ENCODE data around the gene KHDC1. TPM values are rescaled to one million over a fixed set of nuclear protein-coding genes. Genes with fewer than 3 reads are reported as not detected.

KHDC1 gene
- total RNA-seq, 1 experiment from 2014 or later: 9.1 TPM

DNA sequence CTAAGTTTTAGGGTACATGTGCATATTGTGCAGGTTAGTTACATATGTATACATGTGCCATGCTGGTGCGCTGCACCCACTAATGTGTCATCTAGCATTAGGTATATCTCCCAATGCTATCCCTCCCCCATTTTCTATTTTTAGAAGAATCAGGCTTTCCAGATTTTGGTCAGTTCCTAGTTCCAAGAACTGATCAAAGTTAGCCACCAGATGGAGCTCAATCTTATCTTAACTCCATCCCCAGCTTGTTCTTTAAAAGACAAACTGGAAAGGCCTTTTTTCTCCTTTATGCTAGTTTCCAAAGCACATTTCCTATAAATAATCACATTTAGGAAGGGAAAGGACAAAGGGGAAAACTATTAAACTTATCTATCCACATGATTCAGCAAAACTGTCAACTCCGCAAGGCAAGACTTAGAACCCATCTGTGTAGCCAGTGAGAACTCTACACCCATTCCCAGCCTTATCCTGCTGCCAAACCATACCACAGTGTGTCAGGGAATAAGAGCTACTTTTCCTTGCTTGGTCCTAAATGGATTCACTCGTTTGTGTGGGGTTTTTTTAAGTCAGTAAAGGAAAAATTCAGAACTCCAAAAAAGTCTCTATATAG lies 22.8 kb upstream of the KHDC1 start:
- ChIA-PET RAD21 (ENCODE audit: low non-redundant PET in 1 of 2, low total read pairs in 2 of 2, uncharacterized antibody in 2 of 2, unreplicated experiment in 2 of 2) (interaction anchor here in 1 of 2 experiments (1.3 kb wide), 1 partner anchor 41 kb away, joined by 4 read pairs; no protein-coding TSS in a partner anchor), POLR2A (interaction anchor here (1.0 to 1.4 kb wide), 4 partner anchors 23 to 368 kb away, joined by 3 to 5 read pairs (median 4); partner anchors contain the start of gene SLC17A5)
- TSS peak; percentile 32 for BruUV-seq (replicated peaks)

DNA sequence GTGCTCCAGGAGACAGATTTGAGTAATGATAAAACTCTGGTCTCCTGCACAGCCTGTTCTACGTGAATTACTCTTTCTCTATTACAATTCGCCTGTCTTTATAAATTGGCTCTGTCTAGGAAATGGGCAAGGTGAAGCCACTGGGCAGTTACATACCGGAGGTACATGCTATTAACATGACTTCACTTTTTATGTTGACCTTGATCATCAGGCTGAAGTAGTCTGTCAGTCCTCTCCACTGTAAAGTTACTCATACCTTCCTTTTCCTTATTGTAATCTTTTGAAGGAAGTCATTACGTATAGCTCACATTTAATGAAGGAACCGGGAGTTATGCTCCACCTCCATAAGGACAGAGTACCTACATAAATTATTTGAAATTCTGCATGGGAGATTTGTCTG lies 19.9 kb upstream of the KHDC1 start:
- H2AFZ ChIP-seq (ENCODE audit: low read depth, low read length, poor library complexity, severe bottlenecking): no peak overlapping the region
- no peak for TF ChIP-seq POLR2AphosphoS5 (IDR thresholded peaks at IDR 0.05; ENCODE audit: low read depth, low read length)
- no peak for TF ChIP-seq EGR1 (IDR thresholded peaks at IDR 0.05; ENCODE audit: low read depth)
- no peak for TF ChIP-seq TCF7L2 (IDR thresholded peaks at IDR 0.05; ENCODE audit: borderline replicate concordance, extremely low read depth, insufficient read depth, insufficient read length)
- TF ChIP-seq, protein P1, sequence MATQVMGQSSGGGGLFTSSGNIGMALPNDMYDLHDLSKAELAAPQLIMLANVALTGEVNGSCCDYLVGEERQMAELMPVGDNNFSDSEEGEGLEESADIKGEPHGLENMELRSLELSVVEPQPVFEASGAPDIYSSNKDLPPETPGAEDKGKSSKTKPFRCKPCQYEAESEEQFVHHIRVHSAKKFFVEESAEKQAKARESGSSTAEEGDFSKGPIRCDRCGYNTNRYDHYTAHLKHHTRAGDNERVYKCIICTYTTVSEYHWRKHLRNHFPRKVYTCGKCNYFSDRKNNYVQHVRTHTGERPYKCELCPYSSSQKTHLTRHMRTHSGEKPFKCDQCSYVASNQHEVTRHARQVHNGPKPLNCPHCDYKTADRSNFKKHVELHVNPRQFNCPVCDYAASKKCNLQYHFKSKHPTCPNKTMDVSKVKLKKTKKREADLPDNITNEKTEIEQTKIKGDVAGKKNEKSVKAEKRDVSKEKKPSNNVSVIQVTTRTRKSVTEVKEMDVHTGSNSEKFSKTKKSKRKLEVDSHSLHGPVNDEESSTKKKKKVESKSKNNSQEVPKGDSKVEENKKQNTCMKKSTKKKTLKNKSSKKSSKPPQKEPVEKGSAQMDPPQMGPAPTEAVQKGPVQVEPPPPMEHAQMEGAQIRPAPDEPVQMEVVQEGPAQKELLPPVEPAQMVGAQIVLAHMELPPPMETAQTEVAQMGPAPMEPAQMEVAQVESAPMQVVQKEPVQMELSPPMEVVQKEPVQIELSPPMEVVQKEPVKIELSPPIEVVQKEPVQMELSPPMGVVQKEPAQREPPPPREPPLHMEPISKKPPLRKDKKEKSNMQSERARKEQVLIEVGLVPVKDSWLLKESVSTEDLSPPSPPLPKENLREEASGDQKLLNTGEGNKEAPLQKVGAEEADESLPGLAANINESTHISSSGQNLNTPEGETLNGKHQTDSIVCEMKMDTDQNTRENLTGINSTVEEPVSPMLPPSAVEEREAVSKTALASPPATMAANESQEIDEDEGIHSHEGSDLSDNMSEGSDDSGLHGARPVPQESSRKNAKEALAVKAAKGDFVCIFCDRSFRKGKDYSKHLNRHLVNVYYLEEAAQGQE (IDR thresholded peaks at IDR 0.05; ENCODE audit: low read depth): no peak
- TF ChIP-seq CEBPB (IDR thresholded peaks at IDR 0.05; ENCODE audit: low read depth): no peak
- no peak for TF ChIP-seq JUND (IDR thresholded peaks at IDR 0.05)
- TF ChIP-seq ZNF274 (IDR thresholded peaks at IDR 0.05; ENCODE audit: low read depth, low read length): no peak
- TF ChIP-seq ZFX (IDR thresholded peaks at IDR 0.05): no peak
- TF ChIP-seq CBX3 (IDR thresholded peaks at IDR 0.05; ENCODE audit: low read depth): no peak
- TF ChIP-seq SRF (IDR thresholded peaks at IDR 0.05; ENCODE audit: low read depth): no peak
- TF ChIP-seq, protein P2, sequence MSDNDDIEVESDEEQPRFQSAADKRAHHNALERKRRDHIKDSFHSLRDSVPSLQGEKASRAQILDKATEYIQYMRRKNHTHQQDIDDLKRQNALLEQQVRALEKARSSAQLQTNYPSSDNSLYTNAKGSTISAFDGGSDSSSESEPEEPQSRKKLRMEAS (IDR thresholded peaks at IDR 0.05): no peak

More for the DNA sequence above, 22.8 kb upstream of the KHDC1 start:
- Histone ChIP-seq H2AFZ (ENCODE audit: low read depth, low read length, poor library complexity, severe bottlenecking) (no peak overlapping the region), H3K4me2 (ENCODE audit: low read length) (no peak overlapping the region), H3K9me2 (ENCODE audit: insufficient read depth) (no peaks in the 10 kb centered on the region), H3K4me3 (replicated peaks in 1 of 2; ENCODE audit: low read depth in 1 of 2, low read length in 2 of 2) (no peak overlapping the region), H3K79me2 (ENCODE audit: insufficient read depth, low read length) (peaks cover 20% of the 10 kb centered on the region), H3K4me1 (ENCODE audit: control insufficient read depth in 1 of 2, insufficient read depth in 2 of 2, low read length in 2 of 2) (peaks cover 0 to 6% of the 10 kb centered on the region in 2 experiments; a peak in 1 of 4 replicates), H4K20me1 (ENCODE audit: insufficient read depth) (no peaks in the 10 kb centered on the region), H3K27ac (ENCODE audit: low read depth, low read length) (no peak overlapping the region), H3K9me3 (ENCODE audit: control insufficient read depth in 1 of 2, insufficient read depth in 1 of 2, low read depth in 1 of 2, low read length in 2 of 2) (no peaks in the 10 kb centered on the region), H3K27me3 (ENCODE audit: insufficient read depth, low read length) (no peaks in the 10 kb centered on the region), H3K9ac (ENCODE audit: low read length) (no peak overlapping the region), H3K36me3 (ENCODE audit: control insufficient read depth in 1 of 2, insufficient read depth in 2 of 2, low read length in 2 of 2) (peaks cover 0 to 6% of the 10 kb centered on the region in 2 experiments; a peak in 2 of 4 replicates)
- TF ChIP-seq RAD21 (IDR thresholded peaks at IDR 0.05; ENCODE audit: low read depth) (peak; percentile 58), ZFX (IDR thresholded peaks at IDR 0.05) (no peak)
- TF ChIP-seq, protein P3, sequence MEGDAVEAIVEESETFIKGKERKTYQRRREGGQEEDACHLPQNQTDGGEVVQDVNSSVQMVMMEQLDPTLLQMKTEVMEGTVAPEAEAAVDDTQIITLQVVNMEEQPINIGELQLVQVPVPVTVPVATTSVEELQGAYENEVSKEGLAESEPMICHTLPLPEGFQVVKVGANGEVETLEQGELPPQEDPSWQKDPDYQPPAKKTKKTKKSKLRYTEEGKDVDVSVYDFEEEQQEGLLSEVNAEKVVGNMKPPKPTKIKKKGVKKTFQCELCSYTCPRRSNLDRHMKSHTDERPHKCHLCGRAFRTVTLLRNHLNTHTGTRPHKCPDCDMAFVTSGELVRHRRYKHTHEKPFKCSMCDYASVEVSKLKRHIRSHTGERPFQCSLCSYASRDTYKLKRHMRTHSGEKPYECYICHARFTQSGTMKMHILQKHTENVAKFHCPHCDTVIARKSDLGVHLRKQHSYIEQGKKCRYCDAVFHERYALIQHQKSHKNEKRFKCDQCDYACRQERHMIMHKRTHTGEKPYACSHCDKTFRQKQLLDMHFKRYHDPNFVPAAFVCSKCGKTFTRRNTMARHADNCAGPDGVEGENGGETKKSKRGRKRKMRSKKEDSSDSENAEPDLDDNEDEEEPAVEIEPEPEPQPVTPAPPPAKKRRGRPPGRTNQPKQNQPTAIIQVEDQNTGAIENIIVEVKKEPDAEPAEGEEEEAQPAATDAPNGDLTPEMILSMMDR (IDR thresholded peaks at IDR 0.05 in 2 of 3, conservative IDR thresholded peaks at IDR 0.05 in 1 of 3; ENCODE audit: borderline replicate concordance in 1 of 3, insufficient read depth in 1 of 3, low read depth in 2 of 3, low read length in 2 of 3): peak; percentile 41 to 56 (median 46); a peak in 5 of 6 replicates
- DNase-seq (ENCODE audit: low read depth, low spot score): peak; percentile 23
- peak; percentile 84 for ATAC-seq
- intact Hi-C loops (cut with micrococcal nuclease): loop anchor here (1.0 to 10.0 kb wide), 3 partner anchors 41 to 369 kb away; partner anchors contain the start of gene SLC17A5
- CTCF ChIA-PET: interaction anchor here (0.6 to 2.1 kb wide), 16 partner anchors 9 to 1923 kb away, joined by 3 to 25 read pairs (median 4); partner anchors contain the start of gene MTO1

More for the DNA sequence above, 19.9 kb upstream of the KHDC1 start:
- no peak for ATAC-seq
- H3K9me3 ChIP-seq (ENCODE audit: control insufficient read depth in 1 of 2, insufficient read depth in 1 of 2, low read depth in 1 of 2, low read length in 2 of 2): no peaks in the 10 kb centered on the region
- H4K20me1 ChIP-seq (ENCODE audit: insufficient read depth): no peaks in the 10 kb centered on the region
- no peak for DNase-seq (ENCODE audit: low read depth, low spot score)
- H3K36me3 ChIP-seq (ENCODE audit: control insufficient read depth in 1 of 2, insufficient read depth in 2 of 2, low read length in 2 of 2): no peaks in the 10 kb centered on the region
- no peak overlapping the region for H3K4me3 ChIP-seq (replicated peaks in 1 of 2; ENCODE audit: low read depth in 1 of 2, low read length in 2 of 2)
- peaks cover 19% of the 10 kb centered on the region for H3K79me2 ChIP-seq (ENCODE audit: insufficient read depth, low read length)
- intact Hi-C loops (cut with micrococcal nuclease): loop anchor here (10.0 kb wide), 2 partner anchors 332 to 372 kb away; partner anchors contain the start of gene SLC17A5
- H3K9me2 ChIP-seq (ENCODE audit: insufficient read depth): no peaks in the 10 kb centered on the region
- H3K9ac ChIP-seq (ENCODE audit: low read length): no peak overlapping the region
- BruUV-seq (replicated peaks): no TSS peak
- RAD21 ChIA-PET (ENCODE audit: low non-redundant PET in 1 of 2, low total read pairs in 2 of 2, uncharacterized antibody in 2 of 2, unreplicated experiment in 2 of 2): no interaction called here
- H3K27me3 ChIP-seq (ENCODE audit: insufficient read depth, low read length): no peaks in the 10 kb centered on the region
- H3K4me2 ChIP-seq (ENCODE audit: low read length): no peak overlapping the region
- H3K27ac ChIP-seq (ENCODE audit: low read depth, low read length): no peak overlapping the region
- POLR2A ChIA-PET: no interaction called here
- H3K4me1 ChIP-seq (ENCODE audit: control insufficient read depth in 1 of 2, insufficient read depth in 2 of 2, low read length in 2 of 2): peaks cover 0 to 6% of the 10 kb centered on the region in 2 experiments; a peak in 1 of 4 replicates
- CTCF ChIA-PET: no interaction called here
